ENCODE measurements around the gene EFHC1.

- no peak for TF ChIP-seq CTCF (IDR thresholded peaks at IDR 0.05; ENCODE audit: insufficient read depth, low read length, poor library complexity, severe bottlenecking)
- no peak for TF ChIP-seq EZH2phosphoT487 (conservative IDR thresholded peaks at IDR 0.05; ENCODE audit: low read length)
These were observed 130.7 kb downstream of the EFHC1 start for GRCh38 chr6:52550870-52551269.
